ENCODE measurements around the gene PHF19. TPM values are rescaled to one million over a fixed set of nuclear protein-coding genes. Genes with fewer than 3 reads are reported as not detected.

The PHF19 gene
- total and polyA plus RNA-seq, 2 experiments from 2014 or later, result 16.8 to 31.0 TPM

DNA sequence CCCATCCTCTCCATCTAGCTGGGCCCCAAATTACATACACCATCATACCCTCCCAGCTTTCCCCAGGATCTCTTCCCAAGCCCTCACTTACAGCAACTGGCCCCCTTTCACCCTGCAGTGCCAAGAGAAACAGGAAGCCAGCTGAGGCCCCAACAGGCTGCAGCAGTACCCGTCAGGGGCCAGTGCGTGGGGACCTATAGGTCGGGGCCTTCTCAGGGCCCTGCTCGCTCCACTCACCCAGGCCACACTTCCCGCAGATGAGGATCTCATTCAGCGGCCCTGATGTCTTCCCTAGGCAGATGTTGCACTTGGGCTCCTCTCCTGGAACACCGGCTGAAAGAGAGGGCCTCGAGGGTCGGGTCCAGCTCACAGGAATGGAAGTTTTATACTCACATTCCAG is 6.8 kb downstream of the PHF19 start (continued):
- TF ChIP-seq, protein P1, sequence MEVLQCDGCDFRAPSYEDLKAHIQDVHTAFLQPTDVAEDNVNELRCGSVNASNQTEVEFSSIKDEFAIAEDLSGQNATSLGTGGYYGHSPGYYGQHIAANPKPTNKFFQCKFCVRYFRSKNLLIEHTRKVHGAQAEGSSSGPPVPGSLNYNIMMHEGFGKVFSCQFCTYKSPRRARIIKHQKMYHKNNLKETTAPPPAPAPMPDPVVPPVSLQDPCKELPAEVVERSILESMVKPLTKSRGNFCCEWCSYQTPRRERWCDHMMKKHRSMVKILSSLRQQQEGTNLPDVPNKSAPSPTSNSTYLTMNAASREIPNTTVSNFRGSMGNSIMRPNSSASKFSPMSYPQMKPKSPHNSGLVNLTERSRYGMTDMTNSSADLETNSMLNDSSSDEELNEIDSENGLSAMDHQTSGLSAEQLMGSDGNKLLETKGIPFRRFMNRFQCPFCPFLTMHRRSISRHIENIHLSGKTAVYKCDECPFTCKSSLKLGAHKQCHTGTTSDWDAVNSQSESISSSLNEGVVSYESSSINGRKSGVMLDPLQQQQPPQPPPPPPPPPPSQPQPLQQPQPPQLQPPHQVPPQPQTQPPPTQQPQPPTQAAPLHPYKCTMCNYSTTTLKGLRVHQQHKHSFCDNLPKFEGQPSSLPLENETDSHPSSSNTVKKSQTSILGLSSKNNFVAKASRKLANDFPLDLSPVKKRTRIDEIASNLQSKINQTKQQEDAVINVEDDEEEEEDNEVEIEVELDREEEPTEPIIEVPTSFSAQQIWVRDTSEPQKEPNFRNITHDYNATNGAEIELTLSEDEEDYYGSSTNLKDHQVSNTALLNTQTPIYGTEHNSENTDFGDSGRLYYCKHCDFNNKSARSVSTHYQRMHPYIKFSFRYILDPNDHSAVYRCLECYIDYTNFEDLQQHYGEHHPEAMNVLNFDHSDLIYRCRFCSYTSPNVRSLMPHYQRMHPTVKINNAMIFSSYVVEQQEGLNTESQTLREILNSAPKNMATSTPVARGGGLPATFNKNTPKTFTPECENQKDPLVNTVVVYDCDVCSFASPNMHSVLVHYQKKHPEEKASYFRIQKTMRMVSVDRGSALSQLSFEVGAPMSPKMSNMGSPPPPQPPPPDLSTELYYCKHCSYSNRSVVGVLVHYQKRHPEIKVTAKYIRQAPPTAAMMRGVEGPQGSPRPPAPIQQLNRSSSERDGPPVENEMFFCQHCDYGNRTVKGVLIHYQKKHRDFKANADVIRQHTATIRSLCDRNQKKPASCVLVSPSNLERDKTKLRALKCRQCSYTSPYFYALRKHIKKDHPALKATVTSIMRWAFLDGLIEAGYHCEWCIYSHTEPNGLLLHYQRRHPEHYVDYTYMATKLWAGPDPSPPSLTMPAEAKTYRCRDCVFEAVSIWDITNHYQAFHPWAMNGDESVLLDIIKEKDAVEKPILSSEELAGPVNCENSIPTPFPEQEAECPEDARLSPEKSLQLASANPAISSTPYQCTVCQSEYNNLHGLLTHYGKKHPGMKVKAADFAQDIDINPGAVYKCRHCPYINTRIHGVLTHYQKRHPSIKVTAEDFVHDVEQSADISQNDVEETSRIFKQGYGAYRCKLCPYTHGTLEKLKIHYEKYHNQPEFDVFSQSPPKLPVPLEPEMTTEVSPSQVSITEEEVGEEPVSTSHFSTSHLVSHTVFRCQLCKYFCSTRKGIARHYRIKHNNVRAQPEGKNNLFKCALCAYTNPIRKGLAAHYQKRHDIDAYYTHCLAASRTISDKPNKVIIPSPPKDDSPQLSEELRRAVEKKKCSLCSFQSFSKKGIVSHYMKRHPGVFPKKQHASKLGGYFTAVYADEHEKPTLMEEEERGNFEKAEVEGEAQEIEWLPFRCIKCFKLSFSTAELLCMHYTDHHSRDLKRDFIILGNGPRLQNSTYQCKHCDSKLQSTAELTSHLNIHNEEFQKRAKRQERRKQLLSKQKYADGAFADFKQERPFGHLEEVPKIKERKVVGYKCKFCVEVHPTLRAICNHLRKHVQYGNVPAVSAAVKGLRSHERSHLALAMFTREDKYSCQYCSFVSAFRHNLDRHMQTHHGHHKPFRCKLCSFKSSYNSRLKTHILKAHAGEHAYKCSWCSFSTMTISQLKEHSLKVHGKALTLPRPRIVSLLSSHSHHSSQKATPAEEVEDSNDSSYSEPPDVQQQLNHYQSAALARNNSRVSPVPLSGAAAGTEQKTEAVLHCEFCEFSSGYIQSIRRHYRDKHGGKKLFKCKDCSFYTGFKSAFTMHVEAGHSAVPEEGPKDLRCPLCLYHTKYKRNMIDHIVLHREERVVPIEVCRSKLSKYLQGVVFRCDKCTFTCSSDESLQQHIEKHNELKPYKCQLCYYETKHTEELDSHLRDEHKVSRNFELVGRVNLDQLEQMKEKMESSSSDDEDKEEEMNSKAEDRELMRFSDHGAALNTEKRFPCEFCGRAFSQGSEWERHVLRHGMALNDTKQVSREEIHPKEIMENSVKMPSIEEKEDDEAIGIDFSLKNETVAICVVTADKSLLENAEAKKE (CRISPR knock-in tag; IDR thresholded peaks at IDR 0.05), result no peak
- no peak for TF ChIP-seq STAT1 (IDR thresholded peaks at IDR 0.05; ENCODE audit: unreplicated experiment)
- no peak for TF ChIP-seq ZNF331 (CRISPR knock-in tag; IDR thresholded peaks at IDR 0.05; ENCODE audit: low read depth)

DNA sequence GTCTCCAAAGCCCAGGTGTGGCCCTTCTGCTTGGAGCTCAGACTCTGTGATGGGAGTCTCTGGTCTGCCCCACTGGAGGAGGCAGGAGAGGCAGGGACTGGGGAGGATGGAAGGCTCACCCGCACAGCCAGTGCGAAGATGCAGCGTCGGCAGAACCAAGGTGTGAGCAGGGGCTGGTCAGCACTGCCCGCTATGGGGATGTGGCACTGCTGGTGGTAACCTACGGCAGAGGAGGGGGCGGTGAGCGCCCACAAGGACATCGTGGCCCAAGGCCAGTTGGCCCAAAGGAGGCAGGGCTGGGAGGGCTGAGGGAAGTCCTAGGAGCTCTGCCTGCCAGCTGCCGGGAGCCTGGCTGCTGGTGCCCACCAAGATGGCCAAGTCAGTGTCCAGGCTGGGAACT is 7.3 kb downstream of the PHF19 start:
- Mint-ChIP-seq H3K4me3 (no peak overlapping the region), H3K36me3 (ENCODE audit: low read depth) (peaks cover 42% of the 10 kb centered on the region), H3K27ac (no peak overlapping the region), H3K27me3 (ENCODE audit: insufficient read depth, low read depth, poor library complexity) (peaks cover 17% of the 10 kb centered on the region), H3K4me1 (peaks cover 36% of the 10 kb centered on the region), H3K9me3 (no peaks in the 10 kb centered on the region)
- ATAC-seq (no peak), DNase-seq (ENCODE audit: low spot score) (no peak)
- Histone ChIP-seq H3K27me3 (ENCODE audit: insufficient read depth) (no peaks in the 10 kb centered on the region), H3K9me2 (ENCODE audit: insufficient read depth) (no peaks in the 10 kb centered on the region), H3K79me2 (replicated peaks; ENCODE audit: insufficient read depth) (no peaks in the 10 kb centered on the region), H4K20me1 (replicated peaks; ENCODE audit: insufficient read depth) (no peaks in the 10 kb centered on the region), H3K4me3 (peak overlapping the region; percentile 72; the same call in 1 of the 2 replicates), H3F3A (replicated peaks; ENCODE audit: low read depth) (peaks cover 23% of the 10 kb centered on the region), H3K27ac (ENCODE audit: low read depth) (no peak overlapping the region), H2AFZ (no peak overlapping the region), H3K36me3 (ENCODE audit: insufficient read depth) (peaks cover 5% of the 10 kb centered on the region; the same call in 1 of the 2 replicates), H3K4me1 (ENCODE audit: insufficient read depth) (peaks cover 23% of the 10 kb centered on the region), H3K4me2 (peak overlapping the region; percentile 83; the same call in 1 of the 2 replicates)
- TF ChIP-seq ZNF331 (CRISPR knock-in tag; IDR thresholded peaks at IDR 0.05; ENCODE audit: low read depth) (no peak), NANOG (IDR thresholded peaks at IDR 0.05; ENCODE audit: borderline replicate concordance) (no peak), JUNB (IDR thresholded peaks at IDR 0.05; ENCODE audit: unreplicated experiment) (no peak), STAT1 (IDR thresholded peaks at IDR 0.05; ENCODE audit: unreplicated experiment) (no peak), CREB1 (CRISPR knock-in tag; IDR thresholded peaks at IDR 0.05; ENCODE audit: low read depth) (no peak), EZH2 (IDR thresholded peaks at IDR 0.05; ENCODE audit: low read depth, unreplicated experiment) (no peak)
- TF ChIP-seq, protein P2, sequence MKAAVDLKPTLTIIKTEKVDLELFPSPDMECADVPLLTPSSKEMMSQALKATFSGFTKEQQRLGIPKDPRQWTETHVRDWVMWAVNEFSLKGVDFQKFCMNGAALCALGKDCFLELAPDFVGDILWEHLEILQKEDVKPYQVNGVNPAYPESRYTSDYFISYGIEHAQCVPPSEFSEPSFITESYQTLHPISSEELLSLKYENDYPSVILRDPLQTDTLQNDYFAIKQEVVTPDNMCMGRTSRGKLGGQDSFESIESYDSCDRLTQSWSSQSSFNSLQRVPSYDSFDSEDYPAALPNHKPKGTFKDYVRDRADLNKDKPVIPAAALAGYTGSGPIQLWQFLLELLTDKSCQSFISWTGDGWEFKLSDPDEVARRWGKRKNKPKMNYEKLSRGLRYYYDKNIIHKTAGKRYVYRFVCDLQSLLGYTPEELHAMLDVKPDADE (IDR thresholded peaks at IDR 0.05), result no peak
- TF ChIP-seq, protein P3, sequence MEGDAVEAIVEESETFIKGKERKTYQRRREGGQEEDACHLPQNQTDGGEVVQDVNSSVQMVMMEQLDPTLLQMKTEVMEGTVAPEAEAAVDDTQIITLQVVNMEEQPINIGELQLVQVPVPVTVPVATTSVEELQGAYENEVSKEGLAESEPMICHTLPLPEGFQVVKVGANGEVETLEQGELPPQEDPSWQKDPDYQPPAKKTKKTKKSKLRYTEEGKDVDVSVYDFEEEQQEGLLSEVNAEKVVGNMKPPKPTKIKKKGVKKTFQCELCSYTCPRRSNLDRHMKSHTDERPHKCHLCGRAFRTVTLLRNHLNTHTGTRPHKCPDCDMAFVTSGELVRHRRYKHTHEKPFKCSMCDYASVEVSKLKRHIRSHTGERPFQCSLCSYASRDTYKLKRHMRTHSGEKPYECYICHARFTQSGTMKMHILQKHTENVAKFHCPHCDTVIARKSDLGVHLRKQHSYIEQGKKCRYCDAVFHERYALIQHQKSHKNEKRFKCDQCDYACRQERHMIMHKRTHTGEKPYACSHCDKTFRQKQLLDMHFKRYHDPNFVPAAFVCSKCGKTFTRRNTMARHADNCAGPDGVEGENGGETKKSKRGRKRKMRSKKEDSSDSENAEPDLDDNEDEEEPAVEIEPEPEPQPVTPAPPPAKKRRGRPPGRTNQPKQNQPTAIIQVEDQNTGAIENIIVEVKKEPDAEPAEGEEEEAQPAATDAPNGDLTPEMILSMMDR (conservative IDR thresholded peaks at IDR 0.05; ENCODE audit: low read depth in 2 of 2), result no peak

Measured in GM23338 (cell line).